Loucy (cell line): ENCODE results near the gene CTBP2.

Experiments used
- H2AFZ ChIP-seq: fragments of 200-600 bp; sonication (generic); 2 replicates; pipeline ENCODE4 v1.6.0; 2016; ENCODE audit warnings: antibody characterized with exemption, mild to moderate bottlenecking, low read length, moderate library complexity
- H3F3A ChIP-seq: fragments of 200-600 bp; 2 replicates; pipeline ENCODE4 v1.6.0; 2016; ENCODE audit warnings: antibody characterized with exemption, low read depth, mild to moderate bottlenecking
- H3K27me3 ChIP-seq: fragments of 200-600 bp; sonication (generic); 2 replicates; pipeline ENCODE4 v1.6.1; 2014; ENCODE audit warnings: low read length, mild to moderate bottlenecking; ENCODE audit not compliant: insufficient read depth, poor library complexity, severe bottlenecking
- H3K36me3 ChIP-seq: fragments of 200-600 bp; sonication (generic); 2 replicates; pipeline ENCODE4 v1.6.1; 2016; ENCODE audit warnings: low read length; ENCODE audit not compliant: insufficient read depth
- H3K4me1 ChIP-seq: fragments of 200-600 bp; sonication (generic); 2 replicates; pipeline ENCODE4 v1.5.1; 2014; ENCODE audit warnings: low read length, mild to moderate bottlenecking; ENCODE audit not compliant: insufficient read depth, poor library complexity, severe bottlenecking
- H3K4me2 ChIP-seq: fragments of 200-600 bp; sonication (generic); 2 replicates; pipeline ENCODE4 v1.6.0; 2014; ENCODE audit warnings: antibody characterized with exemption, low read length, low read depth, mild to moderate bottlenecking; ENCODE audit not compliant: poor library complexity, severe bottlenecking
- H3K4me3 ChIP-seq: fragments of 200-600 bp; sonication (generic); 2 replicates; pipeline ENCODE4 v1.5.1; 2014; ENCODE audit warnings: low read length, mild to moderate bottlenecking, mixed read lengths; ENCODE audit not compliant: poor library complexity, severe bottlenecking
- H3K79me2 ChIP-seq: fragments of 200-600 bp; sonication (generic); 2 replicates; pipeline ENCODE4 v1.6.1; 2014; ENCODE audit warnings: low read length; ENCODE audit not compliant: insufficient read depth
- H3K9ac ChIP-seq: fragments of 200-600 bp; sonication (generic); 2 replicates; pipeline ENCODE4 v1.6.0; 2014; ENCODE audit warnings: mild to moderate bottlenecking, low read depth, low read length, moderate library complexity; ENCODE audit not compliant: poor library complexity, severe bottlenecking
- H3K9me2 ChIP-seq: fragments of 200-600 bp; sonication (generic); replicated peaks from 2 replicates; pipeline ENCODE4 v1.6.1; 2016; ENCODE audit warnings: low read depth, low read length, mixed read lengths
- H3K9me3 ChIP-seq: fragments of 200-600 bp; sonication (generic); 2 replicates; pipeline ENCODE4 v1.6.1; 2014; ENCODE audit warnings: mild to moderate bottlenecking, antibody characterized with exemption, low read length, low read depth; ENCODE audit not compliant: insufficient read depth
- H4K20me1 ChIP-seq: fragments of 200-600 bp; sonication (generic); 2 replicates; pipeline ENCODE4 v1.6.0; 2014; ENCODE audit warnings: antibody characterized with exemption, low read length, mild to moderate bottlenecking; ENCODE audit not compliant: insufficient read depth, poor library complexity, severe bottlenecking
- CTCF ChIP-seq: fragments of 200-600 bp; sonication (generic); conservative IDR thresholded peaks from 2 replicates; pipeline ENCODE4 v1.5.1; 2014; ENCODE audit warnings: mild to moderate bottlenecking, antibody characterized with exemption, low read length
- EZH2phosphoT487 ChIP-seq: fragments of 200-600 bp; IDR thresholded peaks from 2 replicates; pipeline ENCODE4 v1.6.1; 2018; ENCODE audit warnings: antibody characterized with exemption, mild to moderate bottlenecking, moderate library complexity, borderline replicate concordance

The CTBP2 gene

GRCh38 chr10:125107166-125107949 lies 53.0 kb downstream of the CTBP2 start:
- Histone ChIP-seq H4K20me1 (no peaks in the 10 kb centered on the region), H3K79me2 (no peaks in the 10 kb centered on the region), H3K4me2 (no peak overlapping the region), H3K4me3 (no peak overlapping the region), H3K9ac (no peak overlapping the region), H3K36me3 (no peaks in the 10 kb centered on the region), H3F3A (no peaks in the 10 kb centered on the region), H3K4me1 (no peaks in the 10 kb centered on the region), H3K9me3 (peaks cover 3% of the 10 kb centered on the region; the same call in 1 of the 2 replicates), H2AFZ (no peak overlapping the region), H3K9me2 (no peaks in the 10 kb centered on the region), H3K27me3 (no peaks in the 10 kb centered on the region)
- TF ChIP-seq CTCF (no peak), EZH2phosphoT487 (no peak)

GRCh38 chr10:125106586-125106985 lies 53.8 kb downstream of the CTBP2 start:
- Histone ChIP-seq H3K36me3 (no peaks in the 10 kb centered on the region), H2AFZ (no peak overlapping the region), H3K4me2 (no peak overlapping the region), H3K9ac (no peak overlapping the region), H3K79me2 (no peaks in the 10 kb centered on the region), H3K4me3 (no peak overlapping the region), H3K4me1 (no peaks in the 10 kb centered on the region), H4K20me1 (no peaks in the 10 kb centered on the region), H3K9me3 (peaks cover 3% of the 10 kb centered on the region; the same call in 1 of the 2 replicates), H3K9me2 (no peaks in the 10 kb centered on the region), H3F3A (no peaks in the 10 kb centered on the region), H3K27me3 (no peaks in the 10 kb centered on the region)
- no peak for TF ChIP-seq EZH2phosphoT487
- no peak for TF ChIP-seq CTCF

- TF ChIP-seq EZH2phosphoT487 (no peak), CTCF (no peak)
- Histone ChIP-seq H3K9ac (no peak overlapping the region), H3K36me3 (no peaks in the 10 kb centered on the region), H3K4me2 (no peak overlapping the region), H2AFZ (no peak overlapping the region), H3F3A (no peaks in the 10 kb centered on the region), H3K27me3 (no peaks in the 10 kb centered on the region), H3K79me2 (no peaks in the 10 kb centered on the region), H3K4me3 (no peak overlapping the region), H4K20me1 (no peaks in the 10 kb centered on the region), H3K4me1 (no peaks in the 10 kb centered on the region), H3K9me3 (peaks cover 3% of the 10 kb centered on the region; the same call in 1 of the 2 replicates), H3K9me2 (no peaks in the 10 kb centered on the region)
These were observed 54.6 kb downstream of the CTBP2 start for GRCh38 chr10:125105706-125106255.
